Measurements from ENCODE around the gene PEX10. TPM values are rescaled to one million over a fixed set of nuclear protein-coding genes. Genes with fewer than 3 reads are reported as not detected.

PEX10 gene
- total RNA-seq, 1 experiment from 2014 or later = 27.6 TPM

- H3K4me3 ChIP-seq (ENCODE audit: low read depth, low read length, poor library complexity, severe bottlenecking) = no peak overlapping the region
- BruUV-seq (replicated peaks) = no TSS peak
- H3K36me3 ChIP-seq (ENCODE audit: insufficient read depth, low read length, poor library complexity, severe bottlenecking) = no peaks in the 10 kb centered on the region
- H3K4me1 ChIP-seq (ENCODE audit: insufficient read depth, low read length, poor library complexity, severe bottlenecking) = no peaks in the 10 kb centered on the region
- intact Hi-C loops (cut with micrococcal nuclease; ENCODE audit: unreplicated experiment) = no loop called here
- no peak overlapping the region for H3K27ac ChIP-seq (ENCODE audit: low read depth, low read length, poor library complexity, severe bottlenecking)
- POLR2A ChIA-PET (ENCODE audit: low non-redundant PET) = no interaction called here
- H3K9me3 ChIP-seq (ENCODE audit: low read depth, low read length, poor library complexity, severe bottlenecking) = no peaks in the 10 kb centered on the region
- DNase-seq (ENCODE audit: low spot score) = no peak
- CTCF ChIA-PET = no interaction called here
- TF ChIP-seq EZH2 (IDR thresholded peaks at IDR 0.05; ENCODE audit: borderline replicate concordance, low read depth, low read length, poor library complexity, severe bottlenecking) = no peak
- no peaks in the 10 kb centered on the region for H3K27me3 ChIP-seq (replicated peaks; ENCODE audit: insufficient read depth, low read depth, low read length, poor library complexity)
Observed at GRCh38 chr1:2376931-2377672, 35.3 kb downstream of the PEX10 start.

- BruUV-seq (replicated peaks) = no TSS peak
- H3K9me3 ChIP-seq (ENCODE audit: low read depth, low read length, poor library complexity, severe bottlenecking) = no peaks in the 10 kb centered on the region
- ChIA-PET CTCF (no interaction called here), POLR2A (ENCODE audit: low non-redundant PET) (no interaction called here)
- no peak for TF ChIP-seq EZH2 (IDR thresholded peaks at IDR 0.05; ENCODE audit: borderline replicate concordance, low read depth, low read length, poor library complexity, severe bottlenecking)
- TF ChIP-seq CTCF (conservative IDR thresholded peaks at IDR 0.05; ENCODE audit: low read depth, low read length) = no peak
- no peak for DNase-seq (ENCODE audit: low spot score)
- no peaks in the 10 kb centered on the region for H3K36me3 ChIP-seq (ENCODE audit: insufficient read depth, low read length, poor library complexity, severe bottlenecking)
- H3K4me1 ChIP-seq (ENCODE audit: insufficient read depth, low read length, poor library complexity, severe bottlenecking) = no peaks in the 10 kb centered on the region
- no peaks in the 10 kb centered on the region for H3K27me3 ChIP-seq (replicated peaks; ENCODE audit: insufficient read depth, low read depth, low read length, poor library complexity)
- intact Hi-C loops (cut with micrococcal nuclease; ENCODE audit: unreplicated experiment) = no loop called here
- H3K27ac ChIP-seq (ENCODE audit: low read depth, low read length, poor library complexity, severe bottlenecking) = no peak overlapping the region
- H3K4me3 ChIP-seq (ENCODE audit: low read depth, low read length, poor library complexity, severe bottlenecking) = no peak overlapping the region
Observed at GRCh38 chr1:2376261-2376741, 36.1 kb downstream of the PEX10 start.

GRCh38 chr1:2375923-2376260, 36.5 kb downstream of the PEX10 start:
- BruUV-seq (replicated peaks) = no TSS peak
- TF ChIP-seq EZH2 (IDR thresholded peaks at IDR 0.05; ENCODE audit: borderline replicate concordance, low read depth, low read length, poor library complexity, severe bottlenecking) = no peak
- no peak for TF ChIP-seq CTCF (conservative IDR thresholded peaks at IDR 0.05; ENCODE audit: low read depth, low read length)
- H3K27me3 ChIP-seq (replicated peaks; ENCODE audit: insufficient read depth, low read depth, low read length, poor library complexity) = no peaks in the 10 kb centered on the region
- CTCF ChIA-PET = no interaction called here
- H3K27ac ChIP-seq (ENCODE audit: low read depth, low read length, poor library complexity, severe bottlenecking) = no peak overlapping the region
- H3K4me3 ChIP-seq (ENCODE audit: low read depth, low read length, poor library complexity, severe bottlenecking) = no peak overlapping the region
- H3K4me1 ChIP-seq (ENCODE audit: insufficient read depth, low read length, poor library complexity, severe bottlenecking) = no peaks in the 10 kb centered on the region
- POLR2A ChIA-PET (ENCODE audit: low non-redundant PET) = no interaction called here
- no peaks in the 10 kb centered on the region for H3K36me3 ChIP-seq (ENCODE audit: insufficient read depth, low read length, poor library complexity, severe bottlenecking)
- intact Hi-C loops (cut with micrococcal nuclease; ENCODE audit: unreplicated experiment) = no loop called here
- no peak for DNase-seq (ENCODE audit: low spot score)
- no peaks in the 10 kb centered on the region for H3K9me3 ChIP-seq (ENCODE audit: low read depth, low read length, poor library complexity, severe bottlenecking)

Measured in A673 (cell line).